IMR-90 (cell line): Measurements from ENCODE around the gene SS18L1. TPM values are rescaled to one million over a fixed set of nuclear protein-coding genes. Genes with fewer than 3 reads are reported as not detected.

Experiments used
- ATAC-seq: fragments of 200-7000 bp; cut with Tn5 transposase; 2 replicates; pipeline ENCODE4 v1.9.1; 2020; ENCODE audit warnings: low read depth, mild to moderate bottlenecking, moderate library complexity
- BruUV-seq: library from RNA; stranded (reverse); fragments of 400-500 nt; replicated peaks from 2 replicates; lab custom pipeline; 2021; lab: Mats Ljungman, UMichigan
- CTCF ChIA-PET: fragments of 300-600 bp; formaldehyde crosslinking; extraction: SDS; loops from one replicate; lab custom pipeline; 2021; ENCODE audit warnings: antibody characterized with exemption; lab: Yijun Ruan, JAX
- POLR2A ChIA-PET: fragments of 300-600 bp; sonication (Branson Sonifier 250); formaldehyde crosslinking; loops from one replicate; lab custom pipeline; 2022; ENCODE audit warnings: antibody characterized with exemption; ENCODE audit not compliant: unreplicated experiment; lab: Charles Lee
- DNase-seq: peaks from one replicate; pipeline ENCODE4 v3.0.0; 2013
- H2AFZ ChIP-seq: replicated peaks from 2 replicates; pipeline ENCODE3; 2013; ENCODE audit warnings: low read length, mild to moderate bottlenecking; ENCODE audit not compliant: poor library complexity
- H2AK5ac ChIP-seq: 2 replicates; pipeline ENCODE4 v1.6.1; 2013; ENCODE audit warnings: low read depth, low read length, inconsistent platforms
- H2AK9ac ChIP-seq: replicated peaks from 2 replicates; pipeline ENCODE3; 2013; ENCODE audit warnings: mild to moderate bottlenecking, low read depth, low read length, moderate library complexity; ENCODE audit not compliant: poor library complexity
- H2BK120ac ChIP-seq: 2 replicates; pipeline ENCODE4 v1.6.1; 2013; ENCODE audit warnings: low read depth, low read length, inconsistent platforms
- H2BK15ac ChIP-seq: 3 replicates; pipeline ENCODE4 v1.6.1; 2013; ENCODE audit warnings: low read depth, low read length, inconsistent platforms
- H2BK20ac ChIP-seq: 2 replicates; pipeline ENCODE4 v1.6.1; 2013; ENCODE audit warnings: low read depth, mild to moderate bottlenecking, inconsistent platforms, low read length, moderate library complexity
- H2BK5ac ChIP-seq: 2 replicates; pipeline ENCODE4 v1.6.1; 2013; ENCODE audit warnings: mild to moderate bottlenecking, low read depth, low read length, inconsistent platforms; ENCODE audit not compliant: poor library complexity, severe bottlenecking
- H3K14ac ChIP-seq: replicated peaks from 2 replicates; pipeline ENCODE4 v1.6.1; 2013; ENCODE audit warnings: low read depth, low read length, inconsistent platforms
- H3K18ac ChIP-seq: 2 replicates; pipeline ENCODE4 v1.6.1; 2013; ENCODE audit warnings: low read depth, low read length, control low read depth
- H3K23ac ChIP-seq: 2 replicates; pipeline ENCODE4 v1.6.1; 2013; ENCODE audit warnings: low read depth, low read length, inconsistent platforms
- H3K27ac ChIP-seq: 2 replicates; pipeline ENCODE4 v1.5.1; 2013; ENCODE audit warnings: mild to moderate bottlenecking, control low read depth, low read length; ENCODE audit not compliant: insufficient read depth
- H3K27me3 ChIP-seq: 2 replicates; pipeline ENCODE4 v1.6.1; 2013; ENCODE audit warnings: low read length; ENCODE audit not compliant: control insufficient read depth, insufficient read depth
- H3K36me3 ChIP-seq: 2 replicates; pipeline ENCODE4 v1.6.1; 2013; ENCODE audit warnings: low read length, mixed read lengths; ENCODE audit not compliant: control insufficient read depth, insufficient read depth
- H3K4ac ChIP-seq: 2 replicates; pipeline ENCODE4 v1.6.1; 2013; ENCODE audit warnings: low read depth, low read length, inconsistent platforms
- H3K4me1 ChIP-seq: 2 replicates; pipeline ENCODE4 v1.6.1; 2013; ENCODE audit warnings: low read length, mixed read lengths; ENCODE audit not compliant: control insufficient read depth, insufficient read depth
- H3K4me2 ChIP-seq: 2 replicates; pipeline ENCODE4 v1.6.1; 2013; ENCODE audit warnings: low read depth, mild to moderate bottlenecking, control low read depth, low read length, moderate library complexity
- H3K4me3 ChIP-seq: 2 replicates; pipeline ENCODE4 v1.5.1; 2013; ENCODE audit warnings: low read depth, mild to moderate bottlenecking, control low read depth, low read length, moderate library complexity; ENCODE audit not compliant: insufficient read depth
- H3K56ac ChIP-seq: 2 replicates; pipeline ENCODE4 v1.6.1; 2013; ENCODE audit warnings: low read length, inconsistent platforms; ENCODE audit not compliant: insufficient read depth; ENCODE audit errors: extremely low read depth
- H3K79me1 ChIP-seq, 2 experiments: 2 replicates each; pipeline ENCODE4 v1.6.1; 2013; ENCODE audit warnings: low read length in 2 of 2, inconsistent platforms in 1 of 2, low read depth in 1 of 2
- H3K9ac ChIP-seq: 2 replicates; pipeline ENCODE4 v1.6.1; 2013; ENCODE audit warnings: low read depth, low read length, control low read depth
- H3K9me1 ChIP-seq: 2 replicates; pipeline ENCODE4 v1.6.1; 2013; ENCODE audit warnings: low read length, inconsistent platforms; ENCODE audit not compliant: insufficient read depth
- H3K9me3 ChIP-seq: 2 replicates; pipeline ENCODE4 v1.6.1; 2013; ENCODE audit warnings: low read length; ENCODE audit not compliant: control insufficient read depth, insufficient read depth
- H4K20me1 ChIP-seq: 2 replicates; pipeline ENCODE4 v1.6.1; 2013; ENCODE audit warnings: low read length, inconsistent platforms; ENCODE audit not compliant: insufficient read depth
- H4K5ac ChIP-seq: 2 replicates; pipeline ENCODE4 v1.6.1; 2013; ENCODE audit warnings: mild to moderate bottlenecking, low read depth, low read length, control low read depth
- H4K8ac ChIP-seq, 2 experiments: 2 replicates each; pipeline ENCODE4 v1.6.1; 2013; ENCODE audit warnings: low read depth in 2 of 2, low read length in 2 of 2, control low read depth in 1 of 2, inconsistent platforms in 1 of 2
- H4K91ac ChIP-seq: 2 replicates; pipeline ENCODE4 v1.6.1; 2013; ENCODE audit warnings: low read depth, low read length, inconsistent platforms; ENCODE audit not compliant: insufficient read depth
- ELK1 ChIP-seq: fragments of 150-350 bp; IDR thresholded peaks from 2 replicates; pipeline ENCODE4 v1.6.1; 2016; ENCODE audit warnings: low read depth, mild to moderate bottlenecking, low read length, moderate library complexity, borderline replicate concordance
- WGBS, 2 experiments: methylation state at CpG; one replicate each; pipeline versions ENCODE4 v1.1.5 to v1.1.7; 2013; ENCODE audit warnings: missing lambda C conversion rate in 2 of 2; ENCODE audit not compliant: insufficient read length in 1 of 2; ENCODE audit errors: extremely low coverage in 2 of 2; 5-methylcytosine and 5-hydroxymethylcytosine counted together
- dilution Hi-C: fragments of 300-500 bp; cut with HindIII; formaldehyde crosslinking; loops from one replicate; pipeline ENCODE4 v1.14.3; 2018; ENCODE audit warnings: low sequenced_read_pairs; ENCODE audit not compliant: unreplicated experiment
- in situ Hi-C: fragments of 300-500 bp; cut with MboI; formaldehyde crosslinking; loops from 3 replicates; pipeline ENCODE4 v1.14.3; 2019; ENCODE audit warnings: low sequenced_read_pairs, inconsistent platforms, mixed read lengths
- intact Hi-C: fragments of 100-400 bp; cut with micrococcal nuclease; formaldehyde crosslinking; loops from 2 replicates; pipeline ENCODE4 v1.10.0; 2022
- polyA plus RNA-seq, 3 experiments: library from polyadenylated mRNA; depleted of rRNA; stranded (reverse); fragments of >200 nt; gene quantifications; 2 replicates each; pipeline ENCODE4 v1.2.3, GENCODE V29; 2012; ENCODE audit warnings: low replicate concordance in 1 of 3
- total RNA-seq: library from RNA; depleted of rRNA; stranded (reverse); fragments of >200 nt; gene quantifications from 2 replicates; pipeline ENCODE4 v1.2.3, GENCODE V29; 2012

Gene SS18L1
- total and polyA plus RNA-seq, 2 of the 4 experiments (the other 2 are of a cell fraction), result 8.1 to 12.2 TPM

- Histone ChIP-seq H4K5ac (no peak overlapping the region), H3K79me1 (peaks cover 2 to 6% of the 10 kb centered on the region in 2 experiments; a peak in 3 of 4 replicates), H3K56ac (no peak overlapping the region), H4K20me1 (no peaks in the 10 kb centered on the region; the same call in 1 of the 2 replicates), H2AK9ac (no peak overlapping the region), H3K14ac (no peak overlapping the region), H4K91ac (no peak overlapping the region), H2AFZ (no peak overlapping the region), H3K27me3 (no peaks in the 10 kb centered on the region), H3K4me3 (no peak overlapping the region), H3K4me1 (no peaks in the 10 kb centered on the region; the same call in 1 of the 2 replicates), H2BK15ac (no peak overlapping the region), H3K27ac (no peak overlapping the region), H3K36me3 (peaks cover 43% of the 10 kb centered on the region), H2BK20ac (no peak overlapping the region), H2AK5ac (no peak overlapping the region), H3K4me2 (no peak overlapping the region), H3K9me1 (0 out of 2 replicates have a peak, but pooled peaks cover 3% of the 10 kb centered on the region), H3K9ac (no peak overlapping the region), H3K23ac (no peak overlapping the region), H3K18ac (no peak overlapping the region), H3K9me3 (no peaks in the 10 kb centered on the region), H4K8ac (no peak overlapping the region), H3K4ac (no peak overlapping the region), H2BK120ac (no peak overlapping the region), H2BK5ac (no peak overlapping the region)
- dilution Hi-C loops (no loop called here), intact Hi-C loops (no loop called here), in situ Hi-C loops (no loop called here)
- ChIA-PET CTCF (no interaction called here), POLR2A (no interaction called here)
- no TSS peak for BruUV-seq
- TF ChIP-seq ELK1, result no peak
- ATAC-seq (no peak), DNase-seq (no peak)
- no CpG with 5 or more reads among the region's 4 CpGs for WGBS, 2 experiments
These were observed 24.5 kb downstream of the SS18L1 start for GRCh38 chr20:62168061-62168460.
